ENCODE results near the gene SLC37A1. TPM values are rescaled to one million over a fixed set of nuclear protein-coding genes. Genes with fewer than 3 reads are reported as not detected.

The SLC37A1 gene
- total RNA-seq, 1 experiment from 2014 or later: 23.5 TPM

DNA sequence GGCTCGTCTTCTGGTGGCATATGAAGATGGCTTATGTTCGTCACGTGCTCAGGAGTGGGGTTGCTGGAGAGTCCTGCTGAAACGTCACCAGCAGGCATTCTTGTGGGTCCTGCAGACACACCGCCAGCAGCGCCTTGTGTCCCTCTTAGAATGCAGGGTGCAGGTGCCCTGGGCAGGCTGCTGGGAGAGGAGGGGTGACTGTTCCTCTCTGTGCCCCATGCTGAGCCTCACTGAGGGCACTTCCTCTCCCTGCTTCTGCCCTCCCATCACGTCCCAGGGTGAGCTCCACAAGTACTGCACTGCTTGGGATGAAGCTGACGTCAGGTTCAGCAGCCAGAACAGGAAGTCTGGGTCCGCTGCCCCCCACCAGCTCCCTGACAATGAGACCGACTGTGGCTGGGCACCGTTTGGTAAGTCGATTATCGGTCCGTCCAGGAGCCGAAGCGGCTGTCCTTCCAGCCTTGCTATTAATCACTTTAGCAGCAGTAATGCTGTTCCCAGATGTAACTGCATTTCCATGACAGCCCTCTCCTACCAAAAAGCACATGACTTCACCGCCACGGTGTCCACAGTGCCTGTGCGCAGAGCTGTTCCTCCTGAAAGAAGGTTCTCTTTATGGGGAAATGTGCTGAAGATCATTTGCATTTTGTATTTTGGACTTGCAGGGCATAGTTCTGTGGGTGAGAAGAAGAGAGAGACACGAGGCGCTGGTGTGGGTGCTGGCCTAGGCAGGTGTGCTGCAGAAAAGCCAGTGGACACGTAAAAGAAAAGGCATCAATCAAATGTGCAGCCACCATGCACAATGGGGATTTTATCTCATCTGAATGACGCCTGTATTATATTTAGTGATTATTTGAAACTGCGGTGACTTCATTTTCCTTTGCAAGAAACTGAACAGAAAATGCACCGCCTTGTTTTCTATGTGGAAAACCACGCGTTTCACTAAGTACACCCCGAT lies 21.0 kb downstream of the SLC37A1 start:
- Histone ChIP-seq H3K4me3 (no peak overlapping the region), H3K4me2 (no peak overlapping the region), H3K27ac (no peak overlapping the region), H3K9me2 (ENCODE audit: insufficient read depth) (no peaks in the 10 kb centered on the region), H3K36me3 (ENCODE audit: low read depth) (no peaks in the 10 kb centered on the region; the same call in 1 of the 2 replicates), H3F3A (ENCODE audit: insufficient read depth, low read depth) (no peaks in the 10 kb centered on the region), H3K9me3 (ENCODE audit: insufficient read depth, low read depth) (no peaks in the 10 kb centered on the region), H3K27me3 (ENCODE audit: insufficient read depth, low read depth) (no peaks in the 10 kb centered on the region), H3K79me2 (ENCODE audit: low read depth) (no peaks in the 10 kb centered on the region), H3K4me1 (replicated peaks; ENCODE audit: insufficient read depth) (no peaks in the 10 kb centered on the region), H4K20me1 (ENCODE audit: insufficient read depth) (no peaks in the 10 kb centered on the region), H2AFZ (no peak overlapping the region)
- TF ChIP-seq, protein P1, sequence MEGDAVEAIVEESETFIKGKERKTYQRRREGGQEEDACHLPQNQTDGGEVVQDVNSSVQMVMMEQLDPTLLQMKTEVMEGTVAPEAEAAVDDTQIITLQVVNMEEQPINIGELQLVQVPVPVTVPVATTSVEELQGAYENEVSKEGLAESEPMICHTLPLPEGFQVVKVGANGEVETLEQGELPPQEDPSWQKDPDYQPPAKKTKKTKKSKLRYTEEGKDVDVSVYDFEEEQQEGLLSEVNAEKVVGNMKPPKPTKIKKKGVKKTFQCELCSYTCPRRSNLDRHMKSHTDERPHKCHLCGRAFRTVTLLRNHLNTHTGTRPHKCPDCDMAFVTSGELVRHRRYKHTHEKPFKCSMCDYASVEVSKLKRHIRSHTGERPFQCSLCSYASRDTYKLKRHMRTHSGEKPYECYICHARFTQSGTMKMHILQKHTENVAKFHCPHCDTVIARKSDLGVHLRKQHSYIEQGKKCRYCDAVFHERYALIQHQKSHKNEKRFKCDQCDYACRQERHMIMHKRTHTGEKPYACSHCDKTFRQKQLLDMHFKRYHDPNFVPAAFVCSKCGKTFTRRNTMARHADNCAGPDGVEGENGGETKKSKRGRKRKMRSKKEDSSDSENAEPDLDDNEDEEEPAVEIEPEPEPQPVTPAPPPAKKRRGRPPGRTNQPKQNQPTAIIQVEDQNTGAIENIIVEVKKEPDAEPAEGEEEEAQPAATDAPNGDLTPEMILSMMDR (conservative IDR thresholded peaks at IDR 0.05): no peak
- TF ChIP-seq EZH2 (IDR thresholded peaks at IDR 0.05; ENCODE audit: low read depth): no peak
- DNase-seq: no peak
- ChIA-PET POLR2A (ENCODE audit: unreplicated experiment) (no interaction called here), CTCF (no interaction called here)
- intact Hi-C loops (cut with micrococcal nuclease; ENCODE audit: unreplicated experiment): no loop called here
- no TSS peak for BruUV-seq (replicated peaks)

DNA sequence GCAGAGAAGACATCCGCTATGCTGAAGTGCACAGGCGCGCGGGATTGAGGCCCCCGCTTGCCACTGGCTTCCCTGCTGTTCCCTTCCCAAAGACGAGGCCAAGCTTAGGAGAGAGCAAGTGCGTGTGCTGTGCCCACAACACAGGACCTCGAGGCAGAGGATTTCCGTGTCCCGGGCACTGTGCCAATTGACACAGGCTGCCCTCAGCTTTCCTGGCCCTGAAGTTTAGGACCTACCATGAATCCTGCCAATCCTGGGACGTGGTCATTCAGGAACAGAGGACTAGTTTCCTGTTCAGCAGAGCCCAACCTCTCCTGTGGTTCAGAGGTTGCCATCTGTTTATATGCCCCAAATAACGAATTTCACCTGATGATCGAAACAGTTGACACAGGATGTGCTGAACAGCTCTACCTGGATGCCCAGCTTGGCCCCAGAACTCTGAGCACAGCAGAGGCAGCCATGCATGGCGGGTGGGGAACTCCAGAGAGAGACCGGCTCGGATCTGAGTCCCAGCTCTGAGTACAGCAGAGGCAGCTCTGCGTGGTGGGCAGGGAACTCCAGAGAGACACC lies 22.0 kb downstream of the SLC37A1 start:
- Histone ChIP-seq H3K27ac (no peak overlapping the region), H4K20me1 (ENCODE audit: insufficient read depth) (no peaks in the 10 kb centered on the region), H3K9me2 (ENCODE audit: insufficient read depth) (no peaks in the 10 kb centered on the region), H3K4me1 (replicated peaks; ENCODE audit: insufficient read depth) (no peaks in the 10 kb centered on the region), H3K79me2 (ENCODE audit: low read depth) (no peaks in the 10 kb centered on the region), H2AFZ (no peak overlapping the region), H3K4me2 (no peak overlapping the region), H3K36me3 (ENCODE audit: low read depth) (no peaks in the 10 kb centered on the region; the same call in 1 of the 2 replicates), H3K4me3 (no peak overlapping the region), H3K27me3 (ENCODE audit: insufficient read depth, low read depth) (no peaks in the 10 kb centered on the region), H3K9me3 (ENCODE audit: insufficient read depth, low read depth) (no peaks in the 10 kb centered on the region), H3F3A (ENCODE audit: insufficient read depth, low read depth) (no peaks in the 10 kb centered on the region)
- no TSS peak for BruUV-seq (replicated peaks)
- ChIA-PET POLR2A (ENCODE audit: unreplicated experiment) (no interaction called here), CTCF (no interaction called here)
- intact Hi-C loops (cut with micrococcal nuclease; ENCODE audit: unreplicated experiment): no loop called here
- no peak for DNase-seq
- TF ChIP-seq, protein P1 (conservative IDR thresholded peaks at IDR 0.05): no peak
- no peak for TF ChIP-seq EZH2 (IDR thresholded peaks at IDR 0.05; ENCODE audit: low read depth)

DNA sequence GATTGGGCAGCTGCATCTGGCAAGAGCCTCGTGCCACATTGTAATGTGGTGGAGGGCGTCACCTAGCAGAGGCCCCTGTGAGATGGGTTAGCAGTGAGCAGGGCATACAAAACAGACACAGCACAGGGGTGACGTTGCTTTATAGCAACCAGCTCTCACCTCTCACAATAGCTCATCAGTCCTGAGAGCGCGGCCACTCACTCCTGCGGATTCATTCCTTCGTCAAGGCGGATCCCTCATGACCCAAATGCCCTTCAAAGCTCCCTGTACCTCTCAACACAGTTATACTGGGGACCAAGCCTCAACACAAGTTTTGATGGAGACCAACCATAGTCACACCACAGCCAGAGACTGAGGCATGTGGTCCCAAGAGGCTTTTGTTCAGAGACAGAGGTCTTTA lies 22.9 kb downstream of the SLC37A1 start:
- Histone ChIP-seq H3K36me3 (ENCODE audit: low read depth) (no peaks in the 10 kb centered on the region; the same call in 1 of the 2 replicates), H3K9me3 (ENCODE audit: insufficient read depth, low read depth) (no peaks in the 10 kb centered on the region), H3K4me1 (replicated peaks; ENCODE audit: insufficient read depth) (no peaks in the 10 kb centered on the region), H3K9me2 (ENCODE audit: insufficient read depth) (no peaks in the 10 kb centered on the region), H3K27me3 (ENCODE audit: insufficient read depth, low read depth) (no peaks in the 10 kb centered on the region), H3K79me2 (ENCODE audit: low read depth) (no peaks in the 10 kb centered on the region), H3F3A (ENCODE audit: insufficient read depth, low read depth) (no peaks in the 10 kb centered on the region), H3K4me3 (no peak overlapping the region), H2AFZ (no peak overlapping the region), H4K20me1 (ENCODE audit: insufficient read depth) (no peaks in the 10 kb centered on the region), H3K4me2 (no peak overlapping the region), H3K27ac (no peak overlapping the region)
- TF ChIP-seq EZH2 (IDR thresholded peaks at IDR 0.05; ENCODE audit: low read depth): no peak
- TF ChIP-seq, protein P1 (conservative IDR thresholded peaks at IDR 0.05): no peak
- intact Hi-C loops (cut with micrococcal nuclease; ENCODE audit: unreplicated experiment): no loop called here
- DNase-seq: no peak
- no TSS peak for BruUV-seq (replicated peaks)
- POLR2A ChIA-PET (ENCODE audit: unreplicated experiment): no interaction called here
- CTCF ChIA-PET: no interaction called here
